Progenitor cell of endocrine pancreas (in vitro differentiated cells): ENCODE measurements around the gene CERS6. TPM values are rescaled to one million over a fixed set of nuclear protein-coding genes. Genes with fewer than 3 reads are reported as not detected.

Experiments used
- DNase-seq: peaks from one replicate; pipeline ENCODE4 v3.0.0; 2021; ENCODE audit warnings: low spot score; ENCODE audit not compliant: unreplicated experiment
- H3K27ac Mint-ChIP-seq: 2 replicates; pipeline ENCODE4 v1.8.0; 2021; ENCODE audit warnings: mild to moderate bottlenecking, moderate library complexity, mixed read lengths
- H3K27me3 Mint-ChIP-seq: 2 replicates; pipeline ENCODE4 v1.8.0; 2021; ENCODE audit warnings: mixed read lengths
- H3K36me3 Mint-ChIP-seq: 2 replicates; pipeline ENCODE4 v1.8.0; 2022; ENCODE audit warnings: mixed read lengths; ENCODE audit not compliant: insufficient read depth
- H3K4me1 Mint-ChIP-seq: 2 replicates; pipeline ENCODE4 v1.8.0; 2021; ENCODE audit warnings: low read depth, mixed read lengths
- H3K4me3 Mint-ChIP-seq: 2 replicates; pipeline ENCODE4 v1.8.0; 2021; ENCODE audit warnings: low read depth, mild to moderate bottlenecking, moderate library complexity, mixed read lengths
- H3K9me3 Mint-ChIP-seq: 2 replicates; pipeline ENCODE4 v1.8.0; 2021; ENCODE audit warnings: low read depth, mixed read lengths
- total RNA-seq: library from RNA; stranded (reverse); gene quantifications from 2 replicates; pipeline ENCODE4 v1.2.1, GENCODE V29; 2021
- TF ChIP-seq, protein P1 (sequence below): fragments of 200-600 bp; sonication (generic); IDR thresholded peaks from one replicate; pipeline ENCODE4 v1.5.0; 2021; ENCODE audit warnings: antibody characterized with exemption, mild to moderate bottlenecking; ENCODE audit not compliant: unreplicated experiment

The CERS6 gene
- total RNA-seq, 1 donor from 2014 or later, result 32.5 TPM

DNA sequence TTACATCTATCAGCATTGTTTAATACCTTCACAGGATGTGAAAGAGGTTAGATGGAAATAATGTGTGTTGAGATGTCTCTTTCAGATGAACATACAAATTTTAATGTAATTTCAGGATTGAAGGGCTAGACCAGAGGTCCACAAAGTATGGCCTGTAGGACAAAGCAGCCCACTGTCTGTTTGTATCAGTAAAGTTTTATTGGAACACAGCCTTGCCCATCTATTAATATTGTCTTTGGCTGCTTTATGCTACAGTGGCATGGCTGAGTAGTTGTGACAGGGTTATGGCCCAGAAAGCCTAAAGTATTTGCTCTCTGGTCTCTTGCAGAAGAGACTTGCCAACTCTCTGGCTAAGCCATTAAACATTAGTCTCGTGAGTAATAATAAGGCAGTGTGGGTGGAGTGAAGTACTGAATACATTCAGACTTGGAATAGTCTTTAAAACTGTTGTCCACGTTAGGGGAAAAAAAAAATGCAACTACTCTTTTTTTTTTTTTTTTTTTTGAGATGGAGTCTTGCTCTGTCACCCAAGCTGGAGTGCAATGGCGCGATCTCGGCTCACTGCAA lies 271.9 kb downstream of the CERS6 start:
- TF ChIP-seq, protein P1, sequence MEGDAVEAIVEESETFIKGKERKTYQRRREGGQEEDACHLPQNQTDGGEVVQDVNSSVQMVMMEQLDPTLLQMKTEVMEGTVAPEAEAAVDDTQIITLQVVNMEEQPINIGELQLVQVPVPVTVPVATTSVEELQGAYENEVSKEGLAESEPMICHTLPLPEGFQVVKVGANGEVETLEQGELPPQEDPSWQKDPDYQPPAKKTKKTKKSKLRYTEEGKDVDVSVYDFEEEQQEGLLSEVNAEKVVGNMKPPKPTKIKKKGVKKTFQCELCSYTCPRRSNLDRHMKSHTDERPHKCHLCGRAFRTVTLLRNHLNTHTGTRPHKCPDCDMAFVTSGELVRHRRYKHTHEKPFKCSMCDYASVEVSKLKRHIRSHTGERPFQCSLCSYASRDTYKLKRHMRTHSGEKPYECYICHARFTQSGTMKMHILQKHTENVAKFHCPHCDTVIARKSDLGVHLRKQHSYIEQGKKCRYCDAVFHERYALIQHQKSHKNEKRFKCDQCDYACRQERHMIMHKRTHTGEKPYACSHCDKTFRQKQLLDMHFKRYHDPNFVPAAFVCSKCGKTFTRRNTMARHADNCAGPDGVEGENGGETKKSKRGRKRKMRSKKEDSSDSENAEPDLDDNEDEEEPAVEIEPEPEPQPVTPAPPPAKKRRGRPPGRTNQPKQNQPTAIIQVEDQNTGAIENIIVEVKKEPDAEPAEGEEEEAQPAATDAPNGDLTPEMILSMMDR, result no peak
- no peak overlapping the region for H3K4me3 Mint-ChIP-seq
- H3K27me3 Mint-ChIP-seq, result no peaks in the 10 kb centered on the region
- H3K9me3 Mint-ChIP-seq, result peaks cover 9% of the 10 kb centered on the region
- H3K27ac Mint-ChIP-seq, result no peak overlapping the region
- DNase-seq, result no peak
- peaks cover 19% of the 10 kb centered on the region for H3K36me3 Mint-ChIP-seq
- H3K4me1 Mint-ChIP-seq, result peaks cover 7% of the 10 kb centered on the region

DNA sequence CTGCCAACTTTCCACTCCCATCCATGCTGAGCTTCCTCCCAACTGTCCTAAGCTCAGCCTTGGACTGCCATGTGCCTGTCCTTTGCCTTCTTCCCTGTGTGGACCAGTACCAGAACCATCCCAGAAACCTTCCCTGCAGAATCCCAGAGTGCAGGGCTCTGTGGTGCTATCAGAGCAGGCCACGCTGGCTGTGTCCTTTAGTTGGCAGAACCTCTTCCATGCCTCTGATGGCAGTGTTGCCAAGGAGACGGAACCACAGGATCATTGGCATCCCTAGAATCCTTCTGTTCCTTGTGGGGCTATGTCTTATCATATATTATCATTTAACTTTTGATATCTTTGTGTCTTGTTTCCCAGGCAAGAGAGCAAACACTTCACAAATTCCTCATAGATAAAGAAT lies 273.4 kb downstream of the CERS6 start:
- H3K4me1 Mint-ChIP-seq, result peaks cover 7% of the 10 kb centered on the region
- H3K27me3 Mint-ChIP-seq, result no peaks in the 10 kb centered on the region
- H3K9me3 Mint-ChIP-seq, result no peaks in the 10 kb centered on the region
- DNase-seq, result no peak
- peaks cover 4% of the 10 kb centered on the region for H3K36me3 Mint-ChIP-seq
- TF ChIP-seq, protein P1, result no peak
- no peak overlapping the region for H3K27ac Mint-ChIP-seq
- no peak overlapping the region for H3K4me3 Mint-ChIP-seq

DNA sequence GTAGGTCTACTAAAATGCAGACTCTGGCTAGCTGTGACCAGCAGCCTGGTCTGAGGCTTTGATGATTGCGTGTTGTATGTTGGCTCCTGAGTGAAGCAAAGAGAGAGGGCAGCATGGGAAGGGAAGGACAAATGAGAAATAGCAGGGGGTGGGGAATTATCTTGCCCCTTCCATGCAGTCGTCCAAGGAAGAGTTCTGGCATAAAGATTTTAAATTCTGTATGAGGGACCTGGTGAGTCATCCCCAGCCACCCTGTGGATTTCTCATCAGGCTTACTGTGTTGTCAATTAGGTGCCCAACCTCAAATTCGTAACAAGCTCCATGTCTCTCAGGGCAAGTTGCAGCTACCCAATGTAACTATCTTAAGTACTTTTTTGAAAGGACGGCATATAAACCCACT lies 274.3 kb downstream of the CERS6 start:
- Mint-ChIP-seq H3K27me3 (no peaks in the 10 kb centered on the region), H3K4me1 (peaks cover 7% of the 10 kb centered on the region), H3K36me3 (peaks cover 4% of the 10 kb centered on the region), H3K27ac (no peak overlapping the region), H3K4me3 (no peak overlapping the region), H3K9me3 (no peaks in the 10 kb centered on the region)
- no peak for DNase-seq
- TF ChIP-seq, protein P1, result no peak

DNA sequence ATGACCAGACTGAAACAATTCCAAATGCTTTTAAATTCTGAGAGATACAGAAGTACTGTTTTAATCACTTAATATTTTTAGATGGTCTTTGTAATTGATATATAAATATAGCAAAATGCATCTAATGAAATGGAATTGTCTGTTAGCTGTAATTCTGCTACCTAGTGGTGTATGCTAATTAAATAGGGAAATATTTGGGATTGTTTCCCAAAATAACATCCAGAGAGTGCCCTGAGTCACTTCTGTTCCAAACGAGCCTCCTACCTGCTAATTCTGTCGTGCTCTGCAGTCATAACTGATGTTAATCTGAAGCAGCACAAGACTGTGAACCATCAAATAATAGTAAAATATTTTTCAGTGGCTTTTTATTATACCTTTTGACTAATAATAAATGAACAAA lies 274.9 kb downstream of the CERS6 start:
- no peaks in the 10 kb centered on the region for H3K9me3 Mint-ChIP-seq
- no peak overlapping the region for H3K27ac Mint-ChIP-seq
- no peak overlapping the region for H3K4me3 Mint-ChIP-seq
- TF ChIP-seq, protein P1, result no peak
- H3K36me3 Mint-ChIP-seq, result peaks cover 1% of the 10 kb centered on the region
- H3K4me1 Mint-ChIP-seq, result peaks cover 7% of the 10 kb centered on the region
- no peak for DNase-seq
- no peaks in the 10 kb centered on the region for H3K27me3 Mint-ChIP-seq

DNA sequence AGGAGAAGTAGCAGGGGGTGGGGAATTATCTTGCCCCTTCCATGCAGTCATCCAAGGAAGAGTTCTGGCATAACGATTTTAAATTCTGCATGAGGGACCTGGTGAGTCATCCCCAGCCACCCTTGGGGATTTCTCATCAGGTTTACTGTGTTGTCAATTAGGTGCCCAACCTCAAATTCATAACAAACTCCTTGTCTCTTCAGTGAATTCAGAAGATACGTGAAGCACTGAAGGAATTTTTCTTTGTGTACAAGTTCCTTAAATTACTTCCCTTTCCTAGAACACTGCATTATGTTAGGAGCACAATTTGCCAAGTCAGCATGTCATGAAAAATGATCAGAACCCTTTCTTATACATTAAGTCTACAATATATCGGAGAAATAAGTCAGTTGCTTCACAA lies 275.5 kb downstream of the CERS6 start:
- no peak overlapping the region for H3K27ac Mint-ChIP-seq
- H3K9me3 Mint-ChIP-seq, result no peaks in the 10 kb centered on the region
- H3K27me3 Mint-ChIP-seq, result no peaks in the 10 kb centered on the region
- no peak overlapping the region for H3K4me3 Mint-ChIP-seq
- no peak for DNase-seq
- TF ChIP-seq, protein P1, result no peak
- H3K4me1 Mint-ChIP-seq, result peaks cover 7% of the 10 kb centered on the region
- H3K36me3 Mint-ChIP-seq, result no peaks in the 10 kb centered on the region
